ENCODE measurements around the gene PTP4A2.

DNA sequence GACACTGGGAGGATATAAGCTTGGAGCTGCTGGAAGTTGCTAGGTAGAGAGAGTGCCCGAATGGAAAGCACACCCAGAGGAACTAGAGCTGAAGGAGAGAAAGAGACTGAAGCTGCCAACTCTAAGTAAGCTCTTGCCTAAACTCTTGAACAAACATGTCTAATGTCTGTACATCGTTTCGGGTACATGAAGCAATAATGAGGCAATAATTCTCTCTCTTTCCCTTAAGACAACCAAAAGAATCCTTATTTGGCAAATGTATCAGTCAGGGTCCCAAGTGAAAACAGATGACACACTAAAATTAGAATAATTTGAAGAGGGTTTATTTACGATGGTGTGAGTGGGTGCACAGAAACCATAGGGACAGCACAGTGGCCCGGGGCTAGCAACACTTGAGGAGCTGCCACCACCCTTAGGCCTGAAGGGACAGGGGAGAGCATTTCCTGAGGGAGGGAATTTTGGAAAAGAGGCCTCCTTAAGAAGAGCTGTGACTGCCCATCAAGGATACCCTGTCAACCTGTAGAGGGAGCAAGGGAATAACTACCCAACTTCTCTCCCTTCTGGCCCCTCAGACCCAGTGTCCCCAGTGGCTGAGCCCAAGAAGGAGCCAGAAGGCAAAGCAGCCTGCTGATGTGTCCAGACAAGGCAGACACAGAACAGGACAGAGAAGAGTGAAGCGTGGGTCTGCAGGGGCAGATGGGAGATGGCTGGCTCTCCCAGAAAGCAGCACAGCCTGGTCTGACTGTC is 39.4 kb upstream of the PTP4A2 start:
- TF ChIP-seq POLR2A (IDR thresholded peaks at IDR 0.05; ENCODE audit: low read depth, low read length) (no peak), POLR2AphosphoS5 (IDR thresholded peaks at IDR 0.05; ENCODE audit: low read depth, low read length) (no peak), TAF1 (IDR thresholded peaks at IDR 0.05; ENCODE audit: low read depth, low read length) (no peak), SPI1 (IDR thresholded peaks at IDR 0.05; ENCODE audit: low read depth, low read length) (no peak), POU2F2 (IDR thresholded peaks at IDR 0.05; ENCODE audit: low read depth, low read length) (no peak)
